Spleen (tissue), 7 donors: ENCODE data around the gene GLB1L.
A peak's percentile ranks its signal among the peaks of the same experiment; 100 is the strongest.

ENCODE experiments used
- POLR2A ChIP-seq, 3 donors: fragments of 450-650 bp; IDR thresholded peaks; one replicate each; pipeline ENCODE4 v1.5.1; 2017; ENCODE audit warnings: antibody characterized with exemption in 3 of 3, mild to moderate bottlenecking in 1 of 3
- POLR2AphosphoS5 ChIP-seq, 3 donors: sonication (generic); formaldehyde crosslinking; IDR thresholded peaks; one replicate each; pipeline ENCODE4 v1.5.1; 2017; ENCODE audit warnings: antibody characterized with exemption in 3 of 3
- TF ChIP-seq, protein P1 (sequence below), 11 experiments: fragments of 200-600 bp in 7 of 11; fragments of 450-650 bp in 4 of 11; sonication (generic) in 4 of 11; IDR thresholded peaks in 8 of 11; conservative IDR thresholded peaks in 3 of 11; 1 replicate in 7 of 11; 2 replicates in 4 of 11; pipeline versions ENCODE4 v1.4.0 to v1.8.0; 2016 to 2021; ENCODE audit warnings: antibody characterized with exemption in 11 of 11, inconsistent platforms in 4 of 11, mild to moderate bottlenecking in 1 of 11
- donor health status: DM: no; HTN: no; CAD: no; lungs with moderate emphysema.
- donor health status: DM: no; HTN: no; CAD: no.
- donor health status: DM: no; HTN: no; CAD: no.

DNA sequence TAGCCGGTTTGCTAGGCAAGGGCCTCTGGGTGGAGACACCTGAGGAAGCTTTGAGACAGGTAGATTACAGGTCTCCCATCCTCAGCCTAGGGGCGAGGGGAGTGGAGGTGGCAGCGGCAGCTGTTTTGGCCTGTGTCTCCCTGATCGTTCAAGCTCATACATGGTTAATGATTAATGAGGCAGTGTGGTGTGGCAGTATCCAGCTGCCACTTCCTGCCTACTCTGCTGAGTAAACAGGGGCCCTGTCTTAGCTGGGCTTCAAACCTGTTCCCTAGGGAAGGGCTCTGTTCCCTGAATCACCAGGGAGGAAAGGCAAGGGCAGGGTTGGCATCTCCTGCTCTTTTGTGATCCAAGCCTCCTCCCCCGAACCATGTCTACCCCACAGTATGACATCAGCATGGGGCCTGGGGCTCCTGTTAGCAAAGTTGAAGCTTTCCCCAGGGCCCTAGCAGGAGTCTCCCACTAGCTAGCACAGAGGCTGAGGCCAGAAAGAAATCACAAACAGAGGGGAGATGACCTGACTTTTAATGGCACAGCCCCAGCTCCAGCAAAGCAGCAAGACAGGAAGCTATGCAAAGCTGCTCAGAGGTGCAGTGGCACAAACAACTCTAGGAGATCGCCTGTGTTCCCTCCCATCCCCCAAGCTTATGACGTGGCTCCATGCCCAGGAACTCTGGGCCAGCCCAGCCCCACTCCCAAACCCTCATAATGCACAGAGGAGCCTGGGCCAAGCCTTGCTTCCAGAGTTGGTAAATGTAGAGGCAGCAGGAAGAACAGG is 4.1 kb upstream of the GLB1L start:
- TF ChIP-seq, protein P1, sequence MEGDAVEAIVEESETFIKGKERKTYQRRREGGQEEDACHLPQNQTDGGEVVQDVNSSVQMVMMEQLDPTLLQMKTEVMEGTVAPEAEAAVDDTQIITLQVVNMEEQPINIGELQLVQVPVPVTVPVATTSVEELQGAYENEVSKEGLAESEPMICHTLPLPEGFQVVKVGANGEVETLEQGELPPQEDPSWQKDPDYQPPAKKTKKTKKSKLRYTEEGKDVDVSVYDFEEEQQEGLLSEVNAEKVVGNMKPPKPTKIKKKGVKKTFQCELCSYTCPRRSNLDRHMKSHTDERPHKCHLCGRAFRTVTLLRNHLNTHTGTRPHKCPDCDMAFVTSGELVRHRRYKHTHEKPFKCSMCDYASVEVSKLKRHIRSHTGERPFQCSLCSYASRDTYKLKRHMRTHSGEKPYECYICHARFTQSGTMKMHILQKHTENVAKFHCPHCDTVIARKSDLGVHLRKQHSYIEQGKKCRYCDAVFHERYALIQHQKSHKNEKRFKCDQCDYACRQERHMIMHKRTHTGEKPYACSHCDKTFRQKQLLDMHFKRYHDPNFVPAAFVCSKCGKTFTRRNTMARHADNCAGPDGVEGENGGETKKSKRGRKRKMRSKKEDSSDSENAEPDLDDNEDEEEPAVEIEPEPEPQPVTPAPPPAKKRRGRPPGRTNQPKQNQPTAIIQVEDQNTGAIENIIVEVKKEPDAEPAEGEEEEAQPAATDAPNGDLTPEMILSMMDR (IDR thresholded peaks at IDR 0.05 in 8 of 11, conservative IDR thresholded peaks at IDR 0.05 in 3 of 11), result peak in 1 of 11 experiments; percentile 7
- TF ChIP-seq POLR2A (IDR thresholded peaks at IDR 0.05) (peak; percentile 9 to 33 (median 30)), POLR2AphosphoS5 (IDR thresholded peaks at IDR 0.05) (peak; percentile 36 to 98 (median 88))
